Measurements from ENCODE around the gene PSG4. TPM values are rescaled to one million over a fixed set of nuclear protein-coding genes. Genes with fewer than 3 reads are reported as not detected.
"Not testable (repeated sequence)": the region's sequence is repeated elsewhere in the genome, so short reads cannot be mapped to it uniquely, and the experiment has no call there.

PSG4 gene
- total RNA-seq, 2 donors from 2014 or later, result not detected

- not testable (repeated sequence) for H3K27ac Mint-ChIP-seq; DNase-seq (ENCODE audit: low spot score); H3K36me3 Mint-ChIP-seq; ATAC-seq; H3K4me3 Mint-ChIP-seq; H3K4me1 Mint-ChIP-seq (ENCODE audit: low read depth in 2 of 2); H3K9me3 Mint-ChIP-seq
- peaks cover 0 to 12% of the 10 kb centered on the region in 2 donors for H3K27me3 Mint-ChIP-seq
Measured at GRCh38 chr19:43221891-43222290, 16.5 kb upstream of the PSG4 start.

- H3K4me1 Mint-ChIP-seq (ENCODE audit: low read depth in 2 of 2); DNase-seq (ENCODE audit: low spot score); H3K4me3 Mint-ChIP-seq; H3K9me3 Mint-ChIP-seq; H3K27ac Mint-ChIP-seq; H3K36me3 Mint-ChIP-seq; ATAC-seq: not testable (repeated sequence)
- H3K27me3 Mint-ChIP-seq, result peaks cover 7 to 22% of the 10 kb centered on the region in 2 donors
Measured at GRCh38 chr19:43219136-43219535, 13.7 kb upstream of the PSG4 start.

GRCh38 chr19:43215881-43216280 lies 10.4 kb upstream of the PSG4 start:
- H3K36me3 Mint-ChIP-seq; DNase-seq (ENCODE audit: low spot score); H3K4me3 Mint-ChIP-seq; H3K4me1 Mint-ChIP-seq (ENCODE audit: low read depth in 2 of 2); H3K27ac Mint-ChIP-seq; H3K9me3 Mint-ChIP-seq; ATAC-seq: not testable (repeated sequence)
- H3K27me3 Mint-ChIP-seq, result peaks cover 7 to 24% of the 10 kb centered on the region in 2 donors

- ATAC-seq, result no peak
- Mint-ChIP-seq H3K9me3 (no peaks in the 10 kb centered on the region), H3K4me1 (ENCODE audit: low read depth in 2 of 2) (no peaks in the 10 kb centered on the region), H3K27me3 (peaks cover 8 to 9% of the 10 kb centered on the region in 2 donors), H3K4me3 (no peak overlapping the region), H3K27ac (no peak overlapping the region), H3K36me3 (no peaks in the 10 kb centered on the region)
- DNase-seq (ENCODE audit: low spot score), result no peak
Measured at GRCh38 chr19:43207991-43208390, 2.6 kb upstream of the PSG4 start.

GRCh38 chr19:43207174-43207573 lies 1.7 kb upstream of the PSG4 start:
- not testable (repeated sequence) for H3K27me3 Mint-ChIP-seq; H3K9me3 Mint-ChIP-seq; DNase-seq (ENCODE audit: low spot score); H3K4me3 Mint-ChIP-seq; H3K27ac Mint-ChIP-seq; ATAC-seq; H3K36me3 Mint-ChIP-seq; H3K4me1 Mint-ChIP-seq (ENCODE audit: low read depth in 2 of 2)

- not testable (repeated sequence) for ATAC-seq; DNase-seq (ENCODE audit: low spot score); H3K27me3 Mint-ChIP-seq; H3K9me3 Mint-ChIP-seq; H3K27ac Mint-ChIP-seq; H3K36me3 Mint-ChIP-seq; H3K4me1 Mint-ChIP-seq (ENCODE audit: low read depth in 2 of 2); H3K4me3 Mint-ChIP-seq
Measured at GRCh38 chr19:43203611-43204010, 1.8 kb downstream of the PSG4 start.

- H3K4me1 Mint-ChIP-seq (ENCODE audit: low read depth in 2 of 2); H3K4me3 Mint-ChIP-seq; H3K27me3 Mint-ChIP-seq; DNase-seq (ENCODE audit: low spot score); H3K9me3 Mint-ChIP-seq; H3K27ac Mint-ChIP-seq; H3K36me3 Mint-ChIP-seq; ATAC-seq: not testable (repeated sequence)
Measured at GRCh38 chr19:43201891-43202290, 3.5 kb downstream of the PSG4 start.

- H3K27ac Mint-ChIP-seq; H3K4me3 Mint-ChIP-seq; DNase-seq (ENCODE audit: low spot score); ATAC-seq; H3K4me1 Mint-ChIP-seq (ENCODE audit: low read depth in 2 of 2); H3K27me3 Mint-ChIP-seq; H3K9me3 Mint-ChIP-seq; H3K36me3 Mint-ChIP-seq: not testable (repeated sequence)
Measured at GRCh38 chr19:43201337-43201801, 4.1 kb downstream of the PSG4 start.

GRCh38 chr19:43198686-43199419 lies 6.6 kb downstream of the PSG4 start:
- H3K27ac Mint-ChIP-seq; ATAC-seq; H3K27me3 Mint-ChIP-seq; H3K9me3 Mint-ChIP-seq; H3K4me3 Mint-ChIP-seq; H3K4me1 Mint-ChIP-seq (ENCODE audit: low read depth in 2 of 2); DNase-seq (ENCODE audit: low spot score); H3K36me3 Mint-ChIP-seq: not testable (repeated sequence)

- DNase-seq (ENCODE audit: low spot score); H3K4me3 Mint-ChIP-seq; H3K36me3 Mint-ChIP-seq; ATAC-seq; H3K27ac Mint-ChIP-seq; H3K4me1 Mint-ChIP-seq (ENCODE audit: low read depth in 2 of 2); H3K9me3 Mint-ChIP-seq; H3K27me3 Mint-ChIP-seq: not testable (repeated sequence)
Measured at GRCh38 chr19:43197666-43198397, 7.6 kb downstream of the PSG4 start.

GRCh38 chr19:43194397-43194796 lies 11.0 kb downstream of the PSG4 start:
- not testable (repeated sequence) for H3K4me1 Mint-ChIP-seq (ENCODE audit: low read depth in 2 of 2); H3K9me3 Mint-ChIP-seq; DNase-seq (ENCODE audit: low spot score); ATAC-seq; H3K4me3 Mint-ChIP-seq; H3K27ac Mint-ChIP-seq; H3K36me3 Mint-ChIP-seq
- peaks cover 7 to 17% of the 10 kb centered on the region in 2 donors for H3K27me3 Mint-ChIP-seq

GRCh38 chr19:43192381-43193155 lies 12.9 kb downstream of the PSG4 start:
- H3K36me3 Mint-ChIP-seq; H3K27ac Mint-ChIP-seq; H3K9me3 Mint-ChIP-seq; ATAC-seq; DNase-seq (ENCODE audit: low spot score); H3K4me3 Mint-ChIP-seq; H3K4me1 Mint-ChIP-seq (ENCODE audit: low read depth in 2 of 2): not testable (repeated sequence)
- H3K27me3 Mint-ChIP-seq, result peaks cover 7 to 22% of the 10 kb centered on the region in 2 donors

GRCh38 chr19:43188092-43188491 lies 17.3 kb downstream of the PSG4 start:
- H3K27me3 Mint-ChIP-seq, result peaks cover 7 to 14% of the 10 kb centered on the region in 2 donors
- not testable (repeated sequence) for DNase-seq (ENCODE audit: low spot score); H3K36me3 Mint-ChIP-seq; ATAC-seq; H3K27ac Mint-ChIP-seq; H3K9me3 Mint-ChIP-seq; H3K4me3 Mint-ChIP-seq; H3K4me1 Mint-ChIP-seq (ENCODE audit: low read depth in 2 of 2)
